ENCODE data around the gene RICTOR. TPM values are rescaled to one million over a fixed set of nuclear protein-coding genes. Genes with fewer than 3 reads are reported as not detected.

Gene RICTOR
- total and polyA plus RNA-seq, 2 donors from 2014 or later = 3.4 to 43.8 TPM

GRCh38 chr5:39025456-39025855 is 48.7 kb downstream of the RICTOR start:
- H3K4me1 ChIP-seq (ENCODE audit: control insufficient read depth in 2 of 3, insufficient read depth in 2 of 3, low read depth in 1 of 3, low read length in 3 of 3) = no peaks in the 10 kb centered on the region
- no peaks in the 10 kb centered on the region for H3K27me3 ChIP-seq (ENCODE audit: control insufficient read depth, insufficient read depth, low read length)
- H3K36me3 ChIP-seq (ENCODE audit: control insufficient read depth in 2 of 3, insufficient read depth in 3 of 3, low read length in 3 of 3) = no peaks in the 10 kb centered on the region
- no peak overlapping the region for H3K27ac ChIP-seq (ENCODE audit: low read depth in 2 of 2, low read length in 2 of 2)
- H3K9me3 ChIP-seq (ENCODE audit: control insufficient read depth in 2 of 3, insufficient read depth in 1 of 3, low read length in 3 of 3) = no peaks in the 10 kb centered on the region
- intact Hi-C loops (cut with DNase I) = no loop called here
- H3K4me3 ChIP-seq (ENCODE audit: low read length in 3 of 3) = no peak overlapping the region
- H3K9ac ChIP-seq (ENCODE audit: low read length in 3 of 3) = no peak overlapping the region
- FAIRE-seq (no peak), DNase-seq (no peak)
- TF ChIP-seq CTCF (IDR thresholded peaks at IDR 0.05; ENCODE audit: borderline replicate concordance, extremely low read depth, insufficient read depth) = no peak

- Histone ChIP-seq H3K27me3 (ENCODE audit: control insufficient read depth, insufficient read depth, low read length) (no peaks in the 10 kb centered on the region), H3K4me3 (ENCODE audit: low read length in 3 of 3) (no peak overlapping the region), H3K4me1 (ENCODE audit: control insufficient read depth in 2 of 3, insufficient read depth in 2 of 3, low read depth in 1 of 3, low read length in 3 of 3) (no peaks in the 10 kb centered on the region), H3K9me3 (ENCODE audit: control insufficient read depth in 2 of 3, insufficient read depth in 1 of 3, low read length in 3 of 3) (no peaks in the 10 kb centered on the region), H3K36me3 (ENCODE audit: control insufficient read depth in 2 of 3, insufficient read depth in 3 of 3, low read length in 3 of 3) (no peaks in the 10 kb centered on the region), H3K27ac (ENCODE audit: low read depth in 2 of 2, low read length in 2 of 2) (no peak overlapping the region), H3K9ac (ENCODE audit: low read length in 3 of 3) (no peak overlapping the region)
- FAIRE-seq = no peak
- TF ChIP-seq CTCF (IDR thresholded peaks at IDR 0.05; ENCODE audit: borderline replicate concordance, extremely low read depth, insufficient read depth) = no peak
- intact Hi-C loops (cut with DNase I) = no loop called here
- no peak for DNase-seq
Observed at GRCh38 chr5:39024884-39025283, 49.3 kb downstream of the RICTOR start.

GRCh38 chr5:39024005-39024404 is 50.2 kb downstream of the RICTOR start:
- FAIRE-seq (no peak), DNase-seq (peak in 1 of 5 donors; percentile 50)
- Histone ChIP-seq H3K27ac (ENCODE audit: low read depth in 2 of 2, low read length in 2 of 2) (no peak overlapping the region), H3K9ac (ENCODE audit: low read length in 3 of 3) (no peak overlapping the region), H3K4me3 (ENCODE audit: low read length in 3 of 3) (no peak overlapping the region), H3K9me3 (ENCODE audit: control insufficient read depth in 2 of 3, insufficient read depth in 1 of 3, low read length in 3 of 3) (no peaks in the 10 kb centered on the region), H3K4me1 (ENCODE audit: control insufficient read depth in 2 of 3, insufficient read depth in 2 of 3, low read depth in 1 of 3, low read length in 3 of 3) (no peaks in the 10 kb centered on the region), H3K36me3 (ENCODE audit: control insufficient read depth in 2 of 3, insufficient read depth in 3 of 3, low read length in 3 of 3) (peaks cover 0 to under 1% (median 0%) of the 10 kb centered on the region in 3 donors), H3K27me3 (ENCODE audit: control insufficient read depth, insufficient read depth, low read length) (no peaks in the 10 kb centered on the region)
- TF ChIP-seq CTCF (IDR thresholded peaks at IDR 0.05; ENCODE audit: borderline replicate concordance, extremely low read depth, insufficient read depth) = no peak
- intact Hi-C loops (cut with DNase I) = no loop called here

- intact Hi-C loops (cut with DNase I) = no loop called here
- no peaks in the 10 kb centered on the region for H3K4me1 ChIP-seq (ENCODE audit: control insufficient read depth in 2 of 3, insufficient read depth in 2 of 3, low read depth in 1 of 3, low read length in 3 of 3)
- DNase-seq (no peak), FAIRE-seq (no peak)
- no peak for TF ChIP-seq CTCF (IDR thresholded peaks at IDR 0.05; ENCODE audit: borderline replicate concordance, extremely low read depth, insufficient read depth)
- H3K27ac ChIP-seq (ENCODE audit: low read depth in 2 of 2, low read length in 2 of 2) = no peak overlapping the region
- H3K9ac ChIP-seq (ENCODE audit: low read length in 3 of 3) = no peak overlapping the region
- H3K9me3 ChIP-seq (ENCODE audit: control insufficient read depth in 2 of 3, insufficient read depth in 1 of 3, low read length in 3 of 3) = no peaks in the 10 kb centered on the region
- H3K27me3 ChIP-seq (ENCODE audit: control insufficient read depth, insufficient read depth, low read length) = no peaks in the 10 kb centered on the region
- peaks cover 0 to 8% (median 0%) of the 10 kb centered on the region in 3 donors for H3K36me3 ChIP-seq (ENCODE audit: control insufficient read depth in 2 of 3, insufficient read depth in 3 of 3, low read length in 3 of 3)
- no peak overlapping the region for H3K4me3 ChIP-seq (ENCODE audit: low read length in 3 of 3)
Observed at GRCh38 chr5:39023121-39023520, 51.1 kb downstream of the RICTOR start.
